T-helper 9 cell (primary cell): ENCODE results near the gene DECR2.
"Not testable (repeated sequence)": the region's sequence is repeated elsewhere in the genome, so short reads cannot be mapped to it uniquely, and the experiment has no call there.

Source experiments
- DNase-seq: peaks from one replicate; pipeline ENCODE4 v3.0.0-alpha.2; 2020

DECR2 gene

DNA sequence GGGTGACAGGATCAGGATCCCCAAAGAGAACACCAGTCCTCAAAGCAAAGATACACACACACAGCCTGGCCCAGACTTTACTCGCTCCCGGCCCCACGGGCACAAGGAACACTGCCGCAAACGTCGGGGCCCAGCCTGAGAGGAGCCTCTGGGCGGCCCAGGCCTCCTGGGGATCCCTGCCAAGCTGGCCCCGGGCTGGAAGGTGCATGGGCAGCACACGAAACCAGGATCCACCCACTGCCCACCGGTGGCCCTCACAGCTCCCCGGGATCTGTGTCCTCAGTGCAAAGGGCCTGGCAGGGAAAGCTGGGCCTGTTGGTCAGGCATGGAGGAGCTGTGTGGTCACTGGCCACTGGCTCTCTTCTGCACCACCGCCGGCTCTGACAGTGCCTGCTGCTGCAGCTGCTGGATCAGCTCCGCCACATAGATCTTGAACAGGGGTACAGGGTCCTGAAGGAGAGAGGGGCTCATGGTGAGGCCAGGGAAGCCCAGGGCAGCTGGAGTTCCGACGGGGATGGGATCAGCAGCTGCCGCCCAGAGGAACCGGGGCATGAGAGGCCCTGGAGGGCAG, 34.3 kb upstream of the DECR2 start:
- no peak for DNase-seq

DNA sequence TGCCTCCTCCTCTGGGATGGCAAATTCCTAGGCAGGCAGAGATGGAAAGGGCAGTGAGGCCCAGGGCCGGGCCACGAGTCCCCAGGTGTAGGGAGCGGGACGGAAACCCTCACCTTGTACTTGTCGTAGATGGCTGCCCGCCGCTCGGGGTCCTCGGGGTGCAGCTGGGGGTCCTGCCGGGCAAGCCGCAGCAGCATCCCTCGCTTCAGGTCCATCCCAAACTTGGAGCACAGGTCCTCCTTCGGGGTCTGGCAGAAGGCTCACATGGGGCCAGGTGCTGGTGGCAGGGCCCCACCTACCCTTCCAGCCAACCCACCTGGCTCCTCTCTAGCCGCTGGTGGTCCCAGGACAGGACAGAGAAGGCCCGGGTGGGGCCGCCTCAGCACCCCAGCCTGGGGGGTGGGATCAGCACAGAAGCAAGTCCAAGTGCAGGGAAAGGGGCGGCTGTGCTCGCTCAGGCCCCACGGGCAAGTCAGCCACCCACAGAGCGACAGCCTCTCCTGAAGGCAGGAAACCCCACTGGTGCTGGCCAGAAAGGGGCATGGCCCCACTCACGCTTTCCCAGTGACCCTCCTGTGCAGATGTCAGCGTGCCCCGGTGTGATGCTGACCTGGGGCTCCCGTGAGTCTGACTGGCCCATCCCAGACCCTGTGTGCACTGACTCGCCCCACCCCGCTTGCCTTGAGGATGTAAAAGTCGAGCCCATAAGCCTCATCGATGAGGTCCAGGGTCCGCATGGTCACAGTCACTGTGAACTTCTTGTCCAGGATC, 33.1 kb upstream of the DECR2 start:
- DNase-seq, result no peak

GRCh38 chr16:369275-369865, 32.3 kb upstream of the DECR2 start:
- DNase-seq, result no peak

DNA sequence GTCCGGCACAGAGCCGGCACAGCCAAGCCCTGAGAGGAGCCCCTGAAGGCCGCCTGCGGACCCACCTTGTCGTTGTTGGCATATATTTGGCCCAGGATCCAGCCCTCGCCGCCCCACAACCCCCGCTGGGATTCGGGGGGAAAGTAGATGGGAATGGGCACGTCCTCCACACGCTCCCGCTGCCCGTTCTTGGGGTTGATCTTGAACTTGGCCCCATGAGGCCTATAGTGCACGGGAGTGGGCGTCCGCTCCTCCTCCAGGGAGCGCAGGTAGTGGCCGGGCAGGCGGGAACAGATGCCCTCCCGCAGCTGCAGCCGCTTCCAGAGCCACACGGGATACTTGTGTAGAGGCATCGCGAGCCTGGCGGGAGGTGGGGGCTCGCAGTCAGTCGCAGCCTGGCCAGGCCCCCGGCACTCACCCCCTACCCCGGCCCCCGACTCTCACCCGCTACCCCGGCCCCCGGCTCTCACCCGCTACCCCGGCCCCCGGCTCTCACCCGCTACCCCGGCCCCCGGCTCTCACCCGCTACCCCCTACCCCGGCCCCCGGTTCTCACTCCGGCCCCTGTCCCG, 31.7 kb upstream of the DECR2 start:
- DNase-seq, result no peak

- DNase-seq, result peak; percentile 90
These were observed 31.2 kb upstream of the DECR2 start, which contains the start of gene MRPL28 for GRCh38 chr16:370443-370842. Gene MRPL28, minus strand, starts transcription at chr16:370538. Its CDS starts 320 bp downstream, at chr16:370218.

DNA sequence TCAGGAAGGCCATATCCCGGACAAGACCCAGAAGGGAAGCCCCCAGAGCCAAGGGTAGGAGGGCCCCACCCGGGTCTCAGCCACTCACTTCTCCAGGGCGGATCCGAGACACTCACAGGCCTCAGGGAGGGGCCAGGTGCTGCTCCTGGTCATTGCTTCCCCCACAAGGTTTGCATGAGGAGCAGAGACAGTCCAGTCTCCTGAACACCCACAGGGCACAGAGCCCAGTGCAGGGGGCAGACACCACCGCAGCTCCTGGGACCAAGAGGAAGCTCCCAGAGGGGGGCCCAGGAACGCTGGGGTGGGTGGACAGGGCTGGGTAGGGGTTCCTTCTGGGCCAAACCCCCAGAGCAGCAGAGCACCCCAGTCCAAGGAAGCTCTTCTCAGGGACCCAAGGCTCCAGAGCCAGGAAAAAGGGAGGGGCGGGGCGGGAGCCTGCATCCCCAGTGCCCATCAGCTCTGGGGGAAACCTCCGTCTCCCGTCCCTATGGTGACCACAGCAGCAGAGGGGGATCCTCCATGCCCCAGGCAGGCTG, 30.6 kb upstream of the DECR2 start:
- DNase-seq, result no peak

GRCh38 chr16:371515-372301, 30.0 kb upstream of the DECR2 start:
- DNase-seq, result no peak

- DNase-seq, result no peak
These were observed 29.2 kb upstream of the DECR2 start for GRCh38 chr16:372302-372983.

GRCh38 chr16:373020-373598, 28.6 kb upstream of the DECR2 start:
- DNase-seq, result no peak

- no peak for DNase-seq
These were observed 27.7 kb upstream of the DECR2 start for GRCh38 chr16:373848-374615.

- no peak for DNase-seq
These were observed 27.1 kb upstream of the DECR2 start for GRCh38 chr16:374616-374926.

- DNase-seq, result no peak
These were observed 26.5 kb upstream of the DECR2 start for GRCh38 chr16:375212-375611.

GRCh38 chr16:375927-376816, 25.5 kb upstream of the DECR2 start:
- DNase-seq, result no peak

DNA sequence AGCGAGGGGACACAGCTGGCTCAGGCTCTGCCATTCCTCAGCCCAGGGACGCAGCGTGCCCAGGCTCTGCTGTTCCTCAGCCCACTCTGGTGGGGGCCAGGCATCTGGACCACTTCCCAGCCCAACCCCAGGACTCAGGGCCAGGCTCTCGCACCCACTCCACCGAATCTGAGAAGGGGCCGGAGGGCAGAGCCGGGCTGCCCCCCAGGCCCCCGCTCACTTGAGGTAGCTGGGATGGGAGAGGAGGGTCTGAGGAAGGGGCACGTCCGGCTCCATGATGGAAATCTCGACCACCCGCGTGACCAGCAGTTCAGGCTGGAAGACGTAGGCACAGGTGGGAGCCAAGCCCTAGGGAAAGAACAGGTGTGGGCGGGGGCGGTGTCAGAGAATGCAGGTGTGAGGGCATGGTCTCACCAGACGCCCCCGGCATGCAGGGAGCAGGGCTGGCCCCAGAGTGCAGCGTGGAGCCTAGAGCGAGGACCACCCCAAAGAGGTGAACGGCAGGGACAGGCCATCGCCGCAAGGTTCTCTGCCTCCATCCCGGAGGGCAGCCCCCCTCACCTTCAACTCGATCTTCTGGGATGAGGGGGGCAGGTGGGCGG, 24.8 kb upstream of the DECR2 start:
- DNase-seq, result no peak

DNA sequence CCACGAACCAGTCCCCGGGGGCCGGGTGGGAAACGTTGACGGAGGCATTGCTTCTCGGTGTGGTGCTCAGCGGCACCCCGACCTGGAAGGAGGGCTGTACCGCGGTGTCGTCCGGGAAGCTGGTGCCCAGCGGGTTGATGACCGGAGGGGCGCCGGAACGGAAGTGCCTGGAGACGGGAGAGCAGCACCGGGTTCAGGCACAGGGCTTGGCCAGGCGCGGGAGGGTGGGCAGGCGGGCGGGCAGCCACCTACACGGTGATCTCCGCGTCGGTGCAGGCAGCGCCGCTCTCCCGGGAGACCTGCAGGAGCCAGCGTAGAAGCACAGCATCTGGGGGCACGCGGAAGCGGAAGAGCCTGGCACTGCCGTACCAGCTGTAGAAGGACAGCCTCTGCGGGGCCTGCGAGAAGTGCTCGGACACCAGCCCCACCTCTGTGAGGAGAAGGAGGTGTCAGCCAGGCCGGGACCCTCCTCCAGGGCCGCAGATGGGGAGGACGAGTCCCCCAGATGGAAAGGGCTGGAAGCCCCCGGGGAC, 24.2 kb upstream of the DECR2 start:
- no peak for DNase-seq

GRCh38 chr16:378113-378820, 23.4 kb upstream of the DECR2 start:
- not testable (repeated sequence) for DNase-seq

GRCh38 chr16:378821-379182, 22.9 kb upstream of the DECR2 start:
- DNase-seq, result no peak

DNA sequence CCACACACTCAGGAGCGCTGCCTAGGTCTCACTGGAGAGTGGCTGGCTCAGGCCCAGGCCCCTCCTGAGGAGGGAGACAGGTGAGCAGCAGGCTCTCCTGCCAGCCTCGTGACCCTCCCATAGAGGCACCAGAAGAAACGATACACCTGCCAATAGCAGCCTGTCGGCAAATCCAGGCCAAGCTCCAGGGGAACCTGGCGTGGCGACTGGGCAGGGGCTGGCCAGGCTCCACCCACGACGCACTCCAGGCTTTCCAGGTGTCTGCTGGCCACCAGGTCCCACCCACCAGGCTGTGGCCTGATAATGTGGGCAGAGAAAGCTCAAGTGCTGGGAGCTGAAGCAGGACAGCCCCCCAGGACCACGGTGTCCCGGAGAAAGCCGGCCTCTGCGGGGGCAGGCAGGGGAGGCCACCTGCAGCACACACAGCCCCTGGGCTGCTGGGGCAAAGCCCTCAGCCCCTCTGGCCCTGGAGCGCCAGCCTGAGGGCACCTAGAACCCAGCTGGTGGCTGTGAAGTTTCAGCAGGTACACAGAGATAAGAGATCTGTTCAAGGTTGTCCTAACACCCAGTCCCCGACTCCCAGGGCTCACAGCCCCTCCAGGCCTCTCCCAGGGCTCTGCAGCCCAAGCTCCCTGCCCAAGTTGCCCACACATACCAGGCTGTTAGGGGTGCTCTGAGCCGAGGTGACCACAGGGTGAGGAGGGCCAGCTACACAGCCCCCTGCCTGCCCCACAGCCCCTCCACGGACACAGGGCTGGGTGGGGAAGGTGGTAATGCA, 22.3 kb upstream of the DECR2 start:
- DNase-seq, result no peak
